ENCODE results near the gene STEAP3. TPM values are rescaled to one million over a fixed set of nuclear protein-coding genes. Genes with fewer than 3 reads are reported as not detected.

Gene STEAP3
- total RNA-seq, 2 donors from 2014 or later: 18.9 to 25.4 TPM

DNA sequence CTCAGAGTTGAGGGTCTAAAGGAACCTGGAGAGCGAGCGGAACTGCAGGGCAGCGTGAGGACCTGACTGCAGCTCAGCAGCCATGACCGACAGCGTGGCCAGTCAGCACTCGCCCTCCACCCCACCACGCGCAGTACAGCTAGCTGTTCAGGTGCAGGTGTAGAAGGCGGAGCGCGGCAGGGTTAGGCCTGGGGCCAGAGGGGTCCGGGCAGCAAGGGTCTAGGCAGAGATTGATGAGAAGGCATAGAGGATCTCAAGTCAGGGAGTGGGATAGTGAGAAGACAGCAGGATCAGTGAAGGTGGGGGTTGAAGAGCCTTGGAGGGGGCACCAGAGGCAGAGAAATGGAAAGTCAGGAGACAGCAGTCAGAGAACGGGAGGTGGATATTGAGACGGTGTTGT, 71.0 kb downstream of the STEAP3 start:
- ATAC-seq: no peak
- no peak for DNase-seq
- Histone ChIP-seq H3K27ac (no peak overlapping the region), H3K4me3 (no peak overlapping the region), H3K27me3 (no peaks in the 10 kb centered on the region), H3K36me3 (replicated peaks in 1 of 2; ENCODE audit: insufficient read depth in 1 of 2, low read depth in 2 of 2) (no peaks in the 10 kb centered on the region), H3K4me1 (peaks cover 13% of the 10 kb centered on the region), H3K9me3 (no peaks in the 10 kb centered on the region)
- intact Hi-C loops (cut with DNase I): loop anchor here (5.0 kb wide), 1 partner anchor 282 kb away; no protein-coding TSS in a partner anchor
- WGBS, 2 donors: 87% methylated on average over 14 of the region's 14 CpGs
- TF ChIP-seq, protein P1, sequence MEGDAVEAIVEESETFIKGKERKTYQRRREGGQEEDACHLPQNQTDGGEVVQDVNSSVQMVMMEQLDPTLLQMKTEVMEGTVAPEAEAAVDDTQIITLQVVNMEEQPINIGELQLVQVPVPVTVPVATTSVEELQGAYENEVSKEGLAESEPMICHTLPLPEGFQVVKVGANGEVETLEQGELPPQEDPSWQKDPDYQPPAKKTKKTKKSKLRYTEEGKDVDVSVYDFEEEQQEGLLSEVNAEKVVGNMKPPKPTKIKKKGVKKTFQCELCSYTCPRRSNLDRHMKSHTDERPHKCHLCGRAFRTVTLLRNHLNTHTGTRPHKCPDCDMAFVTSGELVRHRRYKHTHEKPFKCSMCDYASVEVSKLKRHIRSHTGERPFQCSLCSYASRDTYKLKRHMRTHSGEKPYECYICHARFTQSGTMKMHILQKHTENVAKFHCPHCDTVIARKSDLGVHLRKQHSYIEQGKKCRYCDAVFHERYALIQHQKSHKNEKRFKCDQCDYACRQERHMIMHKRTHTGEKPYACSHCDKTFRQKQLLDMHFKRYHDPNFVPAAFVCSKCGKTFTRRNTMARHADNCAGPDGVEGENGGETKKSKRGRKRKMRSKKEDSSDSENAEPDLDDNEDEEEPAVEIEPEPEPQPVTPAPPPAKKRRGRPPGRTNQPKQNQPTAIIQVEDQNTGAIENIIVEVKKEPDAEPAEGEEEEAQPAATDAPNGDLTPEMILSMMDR (IDR thresholded peaks at IDR 0.05): no peak
- TF ChIP-seq POLR2A (IDR thresholded peaks at IDR 0.05): no peak

DNA sequence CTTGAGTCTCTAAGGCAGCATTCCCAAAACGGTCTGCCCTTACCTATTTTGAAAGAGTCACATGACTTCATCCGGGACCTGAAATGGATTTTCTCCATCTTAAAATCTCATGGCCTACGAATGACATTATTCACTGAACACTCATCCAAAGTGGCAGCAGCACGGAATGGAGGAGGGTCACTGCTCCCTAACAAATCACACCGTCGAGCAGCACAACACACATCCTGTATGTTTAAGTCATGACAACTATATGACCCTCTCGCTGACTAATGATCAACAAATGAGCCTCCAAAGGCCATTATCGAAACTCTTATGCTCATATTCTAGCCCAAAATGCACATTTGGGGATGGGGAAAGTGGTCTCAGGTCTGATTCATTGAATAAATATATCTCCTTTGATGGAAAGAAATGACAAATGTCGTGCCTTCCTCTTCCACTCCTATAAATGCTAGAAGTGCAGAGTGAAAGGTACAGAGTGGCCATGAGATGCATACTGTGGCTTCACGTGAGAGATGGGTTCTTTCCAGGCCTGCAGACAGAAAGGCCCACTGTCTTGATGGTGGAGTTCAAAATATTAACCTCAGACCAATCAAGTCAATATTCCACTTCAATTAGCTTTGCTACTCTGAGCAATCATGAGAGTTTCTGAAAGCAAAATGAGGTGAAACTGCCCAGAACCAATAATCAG, 72.2 kb downstream of the STEAP3 start:
- H3K4me1 ChIP-seq: peaks cover 11% of the 10 kb centered on the region
- no peak for DNase-seq
- ATAC-seq: no peak
- no peak overlapping the region for H3K4me3 ChIP-seq
- TF ChIP-seq, protein P1 (IDR thresholded peaks at IDR 0.05): no peak
- TF ChIP-seq POLR2A (IDR thresholded peaks at IDR 0.05): no peak
- H3K36me3 ChIP-seq (replicated peaks in 1 of 2; ENCODE audit: insufficient read depth in 1 of 2, low read depth in 2 of 2): no peaks in the 10 kb centered on the region
- H3K27me3 ChIP-seq: no peaks in the 10 kb centered on the region
- intact Hi-C loops (cut with DNase I): no loop called here
- no peak overlapping the region for H3K27ac ChIP-seq
- WGBS, 2 donors: 79 to 88% methylated on average over 10 of the region's 10 CpGs
- no peaks in the 10 kb centered on the region for H3K9me3 ChIP-seq

DNA sequence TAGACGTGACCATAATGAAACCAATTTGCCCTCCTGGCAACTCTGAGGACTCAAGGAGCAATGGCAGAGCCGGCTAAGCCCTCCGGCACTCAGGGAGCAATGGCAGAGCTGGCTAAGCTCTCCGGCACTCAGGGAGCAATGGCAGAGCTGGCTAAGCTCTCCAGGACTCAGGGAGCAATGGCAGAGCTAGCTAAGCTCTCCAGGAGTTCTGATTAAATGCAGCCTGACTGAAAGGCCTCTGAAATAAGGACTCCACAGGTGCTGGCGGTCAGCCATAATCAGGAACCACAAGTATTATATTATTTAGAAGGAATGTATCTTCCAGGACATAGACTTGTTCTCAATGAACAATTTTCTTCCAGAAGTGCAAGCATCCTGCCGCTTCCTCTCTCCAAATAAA, 77.8 kb downstream of the STEAP3 start:
- Histone ChIP-seq H3K27me3 (no peaks in the 10 kb centered on the region), H3K4me3 (no peak overlapping the region), H3K27ac (no peak overlapping the region), H3K36me3 (replicated peaks in 1 of 2; ENCODE audit: insufficient read depth in 1 of 2, low read depth in 2 of 2) (no peaks in the 10 kb centered on the region), H3K9me3 (no peaks in the 10 kb centered on the region), H3K4me1 (peaks cover 4% of the 10 kb centered on the region)
- no peak for TF ChIP-seq POLR2A (IDR thresholded peaks at IDR 0.05)
- TF ChIP-seq, protein P1 (IDR thresholded peaks at IDR 0.05): no peak
- DNase-seq: no peak
- no peak for ATAC-seq
- 93 to 98% methylated on average over 6 of the region's 6 CpGs for WGBS, 2 donors
- intact Hi-C loops (cut with DNase I): no loop called here

DNA sequence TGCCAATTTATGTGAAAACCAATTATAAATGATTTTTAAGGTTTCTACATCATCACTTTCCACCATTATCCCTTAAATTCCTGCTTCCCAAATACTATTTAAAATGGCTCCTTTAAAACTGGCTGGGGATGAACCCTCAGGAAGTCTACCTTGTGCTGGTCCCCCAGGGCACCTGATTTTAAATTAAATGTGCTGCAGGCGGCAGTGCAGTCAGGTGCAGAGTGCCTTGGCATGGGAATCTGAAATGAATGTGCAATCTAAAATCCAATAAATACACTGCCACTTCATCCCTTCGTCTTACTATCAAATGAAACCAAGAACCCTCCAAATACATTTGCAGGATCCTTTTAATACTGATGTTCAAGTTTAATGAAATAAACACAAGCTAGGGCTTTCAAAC, 81.2 kb downstream of the STEAP3 start:
- DNase-seq (peak in 1 of 4 donors; percentile 44), ATAC-seq (no peak)
- Histone ChIP-seq H3K9me3 (no peaks in the 10 kb centered on the region), H3K36me3 (replicated peaks in 1 of 2; ENCODE audit: insufficient read depth in 1 of 2, low read depth in 2 of 2) (no peaks in the 10 kb centered on the region), H3K4me1 (peaks cover 26% of the 10 kb centered on the region), H3K4me3 (no peak overlapping the region), H3K27ac (no peak overlapping the region), H3K27me3 (no peaks in the 10 kb centered on the region)
- 40 to 46% methylated on average over 2 of the region's 2 CpGs for WGBS, 2 donors
- intact Hi-C loops (cut with DNase I): no loop called here
- no peak for TF ChIP-seq POLR2A (IDR thresholded peaks at IDR 0.05)
- TF ChIP-seq, protein P1 (IDR thresholded peaks at IDR 0.05): peak in 2 of 7 experiments; percentile 20 to 33

Measured in body of pancreas (tissue), 4 donors.